Suprapubic skin (tissue), 4 donors: Measurements from ENCODE around the gene TNXB. TPM values are rescaled to one million over a fixed set of nuclear protein-coding genes. Genes with fewer than 3 reads are reported as not detected.
"Not testable (repeated sequence)": the region's sequence is repeated elsewhere in the genome, so short reads cannot be mapped to it uniquely, and the experiment has no call there.

Source experiments
- DNase-seq, 2 donors: peaks; one replicate each; pipeline ENCODE4 v3.0.0-alpha.2; 2019; ENCODE audit warnings: low spot score in 2 of 2
- H3K27ac ChIP-seq: fragments of 200-600 bp; sonication (generic); one replicate; pipeline ENCODE4 v1.5.1; 2019
- H3K27me3 ChIP-seq: fragments of 200-600 bp; sonication (generic); one replicate; pipeline ENCODE4 v1.5.1; 2019
- H3K36me3 ChIP-seq: fragments of 200-600 bp; sonication (generic); one replicate; pipeline ENCODE4 v1.5.1; 2019
- H3K4me1 ChIP-seq: fragments of 200-600 bp; sonication (generic); one replicate; pipeline ENCODE4 v1.5.1; 2019
- H3K4me3 ChIP-seq: fragments of 200-600 bp; sonication (generic); one replicate; pipeline ENCODE4 v1.5.1; 2019; ENCODE audit warnings: mild to moderate bottlenecking
- H3K9me3 ChIP-seq: fragments of 200-600 bp; sonication (generic); one replicate; pipeline ENCODE4 v1.5.1; 2019
- CTCF ChIP-seq, 2 donors: fragments of 200-600 bp in 1 of 2; fragments of 450-650 bp in 1 of 2; sonication (generic) in 1 of 2; IDR thresholded peaks; one replicate each; pipeline ENCODE4 v1.5.1; 2016 to 2019; ENCODE audit warnings: antibody characterized with exemption in 2 of 2, mild to moderate bottlenecking in 1 of 2, moderate library complexity in 1 of 2
- EP300 ChIP-seq: sonication (generic); formaldehyde crosslinking; IDR thresholded peaks from one replicate; pipeline ENCODE4 v1.6.1; 2017; ENCODE audit warnings: antibody characterized with exemption
- POLR2A ChIP-seq, 2 donors: fragments of 450-650 bp; IDR thresholded peaks; one replicate each; pipeline ENCODE4 v1.6.1; 2017; ENCODE audit warnings: antibody characterized with exemption in 2 of 2, mild to moderate bottlenecking in 2 of 2, moderate library complexity in 2 of 2
- POLR2AphosphoS5 ChIP-seq, 3 donors: sonication (generic); formaldehyde crosslinking; IDR thresholded peaks; one replicate each; pipeline ENCODE4 v1.6.1; 2017; ENCODE audit warnings: antibody characterized with exemption in 3 of 3
- WGBS: methylation state at CpG from one replicate; pipeline ENCODE4 v1.1.5; 2018; 5-methylcytosine and 5-hydroxymethylcytosine counted together
- total RNA-seq, 4 donors: library from RNA; depleted of rRNA; stranded (reverse); fragments of >200 nt; gene quantifications; one replicate each; pipeline ENCODE4 v1.1.0, GENCODE V29; 2016

TNXB gene
- total RNA-seq, 4 donors from 2014 or later, result 25.7 to 52.5 (median 40.2) TPM

- Histone ChIP-seq H3K27me3 (no peaks in the 10 kb centered on the region), H3K4me3 (no peak overlapping the region), H3K36me3 (peaks cover 35% of the 10 kb centered on the region), H3K9me3 (no peaks in the 10 kb centered on the region), H3K27ac (no peak overlapping the region), H3K4me1 (peaks cover 14% of the 10 kb centered on the region)
- TF ChIP-seq POLR2AphosphoS5 (IDR thresholded peaks at IDR 0.05) (no peak), POLR2A (IDR thresholded peaks at IDR 0.05) (no peak), CTCF (IDR thresholded peaks at IDR 0.05) (no peak), EP300 (no peak)
- no peak for DNase-seq
- WGBS, result 75% methylated on average over 3 of the region's 3 CpGs
Observed at GRCh38 chr6:32073101-32073500, 36.0 kb downstream of the TNXB start.

GRCh38 chr6:32070814-32071543 lies 38.2 kb downstream of the TNXB start:
- WGBS, result 70% methylated on average over 14 of the region's 16 CpGs
- H3K4me1 ChIP-seq, result peaks cover 10% of the 10 kb centered on the region
- no peaks in the 10 kb centered on the region for H3K9me3 ChIP-seq
- peak overlapping the region; percentile 81 for H3K27ac ChIP-seq
- TF ChIP-seq POLR2A (IDR thresholded peaks at IDR 0.05), result no peak
- no peak for TF ChIP-seq EP300
- TF ChIP-seq POLR2AphosphoS5 (IDR thresholded peaks at IDR 0.05), result peak in 1 of 3 donors; percentile 24
- no peak for TF ChIP-seq CTCF (IDR thresholded peaks at IDR 0.05)
- H3K4me3 ChIP-seq, result no peak overlapping the region
- DNase-seq, result peak in 1 of 2 donors; percentile 88
- peaks cover 41% of the 10 kb centered on the region for H3K36me3 ChIP-seq
- H3K27me3 ChIP-seq, result no peaks in the 10 kb centered on the region

- TF ChIP-seq EP300 (no peak), POLR2A (IDR thresholded peaks at IDR 0.05) (no peak), CTCF (IDR thresholded peaks at IDR 0.05) (no peak)
- Histone ChIP-seq H3K4me1 (peaks cover 7% of the 10 kb centered on the region), H3K4me3 (no peak overlapping the region), H3K36me3 (peaks cover 42% of the 10 kb centered on the region), H3K27ac (peak overlapping the region; percentile 81), H3K9me3 (no peaks in the 10 kb centered on the region), H3K27me3 (no peaks in the 10 kb centered on the region)
- WGBS, result 80% methylated on average over 10 of the region's 24 CpGs
- no peak for DNase-seq
Observed at GRCh38 chr6:32069878-32070515, 39.1 kb downstream of the TNXB start.

- Histone ChIP-seq H3K36me3 (peaks cover 47% of the 10 kb centered on the region), H3K4me3 (no peak overlapping the region), H3K27me3 (no peaks in the 10 kb centered on the region), H3K4me1 (peaks cover 7% of the 10 kb centered on the region), H3K9me3 (no peaks in the 10 kb centered on the region), H3K27ac (no peak overlapping the region)
- 87% methylated on average over 17 of the region's 17 CpGs for WGBS
- DNase-seq, result no peak
- TF ChIP-seq EP300, result no peak
- TF ChIP-seq POLR2A (IDR thresholded peaks at IDR 0.05), result no peak
- no peak for TF ChIP-seq POLR2AphosphoS5 (IDR thresholded peaks at IDR 0.05)
- no peak for TF ChIP-seq CTCF (IDR thresholded peaks at IDR 0.05)
Observed at GRCh38 chr6:32069460-32069859, 39.7 kb downstream of the TNXB start.

GRCh38 chr6:32068867-32069266 lies 40.3 kb downstream of the TNXB start:
- no peak overlapping the region for H3K27ac ChIP-seq
- H3K4me3 ChIP-seq, result no peak overlapping the region
- 92% methylated on average over 11 of the region's 14 CpGs for WGBS
- H3K27me3 ChIP-seq, result no peaks in the 10 kb centered on the region
- DNase-seq, result no peak
- no peaks in the 10 kb centered on the region for H3K9me3 ChIP-seq
- H3K36me3 ChIP-seq, result peaks cover 49% of the 10 kb centered on the region
- H3K4me1 ChIP-seq, result peaks cover 7% of the 10 kb centered on the region
- TF ChIP-seq EP300 (no peak), CTCF (IDR thresholded peaks at IDR 0.05) (no peak), POLR2AphosphoS5 (IDR thresholded peaks at IDR 0.05) (no peak), POLR2A (IDR thresholded peaks at IDR 0.05) (no peak)

- DNase-seq, H3K4me1 ChIP-seq, H3K27me3 ChIP-seq, H3K4me3 ChIP-seq, H3K27ac ChIP-seq, H3K9me3 ChIP-seq: not testable (repeated sequence)
- peaks cover 48% of the 10 kb centered on the region for H3K36me3 ChIP-seq
- 100% methylated on average over 2 of the region's 13 CpGs for WGBS
Observed at GRCh38 chr6:32068315-32068714, 40.8 kb downstream of the TNXB start.

- H3K36me3 ChIP-seq, result peaks cover 43% of the 10 kb centered on the region
- H3K9me3 ChIP-seq, H3K4me3 ChIP-seq, H3K4me1 ChIP-seq, H3K27ac ChIP-seq, DNase-seq, H3K27me3 ChIP-seq: not testable (repeated sequence)
- 92% methylated on average over 19 of the region's 19 CpGs for WGBS
Observed at GRCh38 chr6:32067521-32067920, 41.6 kb downstream of the TNXB start.
